Measurements from ENCODE around the gene SNRK. TPM values are rescaled to one million over a fixed set of nuclear protein-coding genes. Genes with fewer than 3 reads are reported as not detected.

SNRK gene
- total and polyA plus RNA-seq, 10 donors, result 12.0 to 121 (median 99.2) TPM

- 83 to 97% (median 88%) methylated on average over 1 of the region's 1 CpG for WGBS, 5 donors
- peak overlapping the region in 6 of 8 donors; percentile 51 to 99 (median 96) for H3K27ac ChIP-seq
Observed at GRCh38 chr3:43291546-43291945, 5.2 kb downstream of the SNRK start.

GRCh38 chr3:43294975-43295374 lies 8.6 kb downstream of the SNRK start:
- intact Hi-C loops (cut with DNase I; ENCODE audit: low total_unique reads), result loop anchor here (10.0 kb wide), 2 partner anchors 50 to 90 kb away; no protein-coding TSS in a partner anchor
- peak overlapping the region in 1 of 8 donors; percentile 2 for H3K4me3 ChIP-seq
- TF ChIP-seq POLR2AphosphoS5 (IDR thresholded peaks at IDR 0.05) (no peak), CTCF (IDR thresholded peaks at IDR 0.05 in 8 of 11, conservative IDR thresholded peaks at IDR 0.05 in 3 of 11) (no peak)
- DNase-seq, result no peak
- H3K4me1 ChIP-seq, result peaks cover 90 to 100% (median 100%) of the 10 kb centered on the region in 6 donors
- WGBS, 5 donors, result 32 to 63% (median 44%) methylated on average over 1 of the region's 1 CpG
- H3K27ac ChIP-seq, result peak overlapping the region; percentile 30 to 99 (median 70)
- no peaks in the 10 kb centered on the region for H3K9me3 ChIP-seq
- no peaks in the 10 kb centered on the region for H3K27me3 ChIP-seq (replicated peaks in 1 of 7)
- peaks cover 0 to 15% (median 0%) of the 10 kb centered on the region in 6 donors for H3K36me3 ChIP-seq

More at GRCh38 chr3:43291546-43291945, 5.2 kb downstream of the SNRK start:
- no peaks in the 10 kb centered on the region for H3K27me3 ChIP-seq (replicated peaks in 1 of 7)
- peaks cover 0 to 13% (median 0%) of the 10 kb centered on the region in 6 donors for H3K36me3 ChIP-seq
- no peak for DNase-seq
- H3K4me3 ChIP-seq, result peak overlapping the region in 2 of 8 donors; percentile 64 to 80
- peaks cover 79 to 95% (median 90%) of the 10 kb centered on the region in 6 donors for H3K4me1 ChIP-seq
- no peak for TF ChIP-seq CTCF (IDR thresholded peaks at IDR 0.05 in 8 of 11, conservative IDR thresholded peaks at IDR 0.05 in 3 of 11)
- no peak for TF ChIP-seq POLR2A (IDR thresholded peaks at IDR 0.05)
- no peak for TF ChIP-seq POLR2AphosphoS5 (IDR thresholded peaks at IDR 0.05)
- intact Hi-C loops (cut with DNase I; ENCODE audit: low total_unique reads), result loop anchor here (10.0 kb wide), 2 partner anchors 53 to 93 kb away; no protein-coding TSS in a partner anchor
- no peaks in the 10 kb centered on the region for H3K9me3 ChIP-seq

DNA sequence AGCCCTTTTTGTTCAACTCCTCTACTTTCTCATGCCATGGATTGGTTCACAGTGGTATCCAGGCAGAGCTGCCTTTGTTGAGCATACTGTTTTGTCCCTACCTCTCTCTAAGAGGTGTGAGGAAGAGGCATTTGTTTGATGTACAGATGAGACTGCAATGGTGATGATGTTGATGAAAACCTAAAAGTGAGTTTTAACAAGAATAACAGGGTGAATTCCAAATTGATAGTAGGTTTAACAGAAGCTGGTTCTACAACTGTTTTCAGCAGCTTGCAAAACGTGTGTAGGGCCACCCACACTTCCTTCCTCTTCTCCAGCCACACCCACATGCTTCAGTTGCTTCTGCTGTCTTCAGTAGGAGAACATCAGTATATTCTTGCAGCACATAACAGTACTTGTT lies 10.2 kb downstream of the SNRK start:
- peaks cover 0 to 23% (median 0%) of the 10 kb centered on the region in 6 donors for H3K36me3 ChIP-seq
- H3K9me3 ChIP-seq, result no peaks in the 10 kb centered on the region
- WGBS, 5 donors, result 0% methylated on average over 1 of the region's 1 CpG
- H3K27me3 ChIP-seq (replicated peaks in 1 of 7), result no peaks in the 10 kb centered on the region
- peak in 1 of 3 donors; percentile 87 for TF ChIP-seq POLR2AphosphoS5 (IDR thresholded peaks at IDR 0.05)
- no peak for TF ChIP-seq POLR2A (IDR thresholded peaks at IDR 0.05)
- TF ChIP-seq CTCF (IDR thresholded peaks at IDR 0.05 in 8 of 11, conservative IDR thresholded peaks at IDR 0.05 in 3 of 11), result no peak
- peak overlapping the region in 2 of 8 donors; percentile 1 to 45 for H3K4me3 ChIP-seq
- peak overlapping the region; percentile 32 to 99 (median 70) for H3K27ac ChIP-seq
- intact Hi-C loops (cut with DNase I; ENCODE audit: low total_unique reads), result loop anchor here (10.0 kb wide), 2 partner anchors 48 to 88 kb away; no protein-coding TSS in a partner anchor
- peaks cover 77 to 100% (median 97%) of the 10 kb centered on the region in 6 donors for H3K4me1 ChIP-seq
- peak; percentile 84 for DNase-seq

- Histone ChIP-seq H3K4me1 (peaks cover 60 to 100% (median 97%) of the 10 kb centered on the region in 6 donors), H3K27me3 (replicated peaks in 1 of 7) (no peaks in the 10 kb centered on the region), H3K4me3 (no peak overlapping the region), H3K36me3 (peaks cover 0 to 30% (median 4%) of the 10 kb centered on the region in 6 donors), H3K9me3 (no peaks in the 10 kb centered on the region), H3K27ac (peak overlapping the region; percentile 22 to 99 (median 70))
- no peak for DNase-seq
- intact Hi-C loops (cut with DNase I; ENCODE audit: low total_unique reads), result loop anchor here (10.0 kb wide), 2 partner anchors 47 to 87 kb away; no protein-coding TSS in a partner anchor
- 70 to 88% (median 78%) methylated on average over 2 of the region's 2 CpGs for WGBS, 5 donors
- no peak for TF ChIP-seq POLR2A (IDR thresholded peaks at IDR 0.05)
- TF ChIP-seq CTCF (IDR thresholded peaks at IDR 0.05 in 8 of 11, conservative IDR thresholded peaks at IDR 0.05 in 3 of 11), result no peak
- TF ChIP-seq POLR2AphosphoS5 (IDR thresholded peaks at IDR 0.05), result no peak
Observed at GRCh38 chr3:43298292-43298691, 12.0 kb downstream of the SNRK start.
